Loucy (cell line): ENCODE data around the gene SHISA6.

Source experiments
- H2AFZ ChIP-seq: fragments of 200-600 bp; sonication (generic); 2 replicates; pipeline ENCODE4 v1.6.0; 2016; ENCODE audit warnings: antibody characterized with exemption, mild to moderate bottlenecking, low read length, moderate library complexity
- H3F3A ChIP-seq: fragments of 200-600 bp; 2 replicates; pipeline ENCODE4 v1.6.0; 2016; ENCODE audit warnings: antibody characterized with exemption, low read depth, mild to moderate bottlenecking
- H3K27me3 ChIP-seq: fragments of 200-600 bp; sonication (generic); 2 replicates; pipeline ENCODE4 v1.6.1; 2014; ENCODE audit warnings: low read length, mild to moderate bottlenecking; ENCODE audit not compliant: insufficient read depth, poor library complexity, severe bottlenecking
- H3K36me3 ChIP-seq: fragments of 200-600 bp; sonication (generic); 2 replicates; pipeline ENCODE4 v1.6.1; 2016; ENCODE audit warnings: low read length; ENCODE audit not compliant: insufficient read depth
- H3K4me1 ChIP-seq: fragments of 200-600 bp; sonication (generic); 2 replicates; pipeline ENCODE4 v1.5.1; 2014; ENCODE audit warnings: low read length, mild to moderate bottlenecking; ENCODE audit not compliant: insufficient read depth, poor library complexity, severe bottlenecking
- H3K4me2 ChIP-seq: fragments of 200-600 bp; sonication (generic); 2 replicates; pipeline ENCODE4 v1.6.0; 2014; ENCODE audit warnings: antibody characterized with exemption, low read length, low read depth, mild to moderate bottlenecking; ENCODE audit not compliant: poor library complexity, severe bottlenecking
- H3K4me3 ChIP-seq: fragments of 200-600 bp; sonication (generic); 2 replicates; pipeline ENCODE4 v1.5.1; 2014; ENCODE audit warnings: low read length, mild to moderate bottlenecking, mixed read lengths; ENCODE audit not compliant: poor library complexity, severe bottlenecking
- H3K79me2 ChIP-seq: fragments of 200-600 bp; sonication (generic); 2 replicates; pipeline ENCODE4 v1.6.1; 2014; ENCODE audit warnings: low read length; ENCODE audit not compliant: insufficient read depth
- H3K9ac ChIP-seq: fragments of 200-600 bp; sonication (generic); 2 replicates; pipeline ENCODE4 v1.6.0; 2014; ENCODE audit warnings: mild to moderate bottlenecking, low read depth, low read length, moderate library complexity; ENCODE audit not compliant: poor library complexity, severe bottlenecking
- H3K9me2 ChIP-seq: fragments of 200-600 bp; sonication (generic); replicated peaks from 2 replicates; pipeline ENCODE4 v1.6.1; 2016; ENCODE audit warnings: low read depth, low read length, mixed read lengths
- H3K9me3 ChIP-seq: fragments of 200-600 bp; sonication (generic); 2 replicates; pipeline ENCODE4 v1.6.1; 2014; ENCODE audit warnings: mild to moderate bottlenecking, antibody characterized with exemption, low read length, low read depth; ENCODE audit not compliant: insufficient read depth
- H4K20me1 ChIP-seq: fragments of 200-600 bp; sonication (generic); 2 replicates; pipeline ENCODE4 v1.6.0; 2014; ENCODE audit warnings: antibody characterized with exemption, low read length, mild to moderate bottlenecking; ENCODE audit not compliant: insufficient read depth, poor library complexity, severe bottlenecking
- CTCF ChIP-seq: fragments of 200-600 bp; sonication (generic); conservative IDR thresholded peaks from 2 replicates; pipeline ENCODE4 v1.5.1; 2014; ENCODE audit warnings: mild to moderate bottlenecking, antibody characterized with exemption, low read length
- EZH2phosphoT487 ChIP-seq: fragments of 200-600 bp; IDR thresholded peaks from 2 replicates; pipeline ENCODE4 v1.6.1; 2018; ENCODE audit warnings: antibody characterized with exemption, mild to moderate bottlenecking, moderate library complexity, borderline replicate concordance

Gene SHISA6

GRCh38 chr17:11538366-11538765 lies 297.4 kb downstream of the SHISA6 start:
- Histone ChIP-seq H3F3A (no peaks in the 10 kb centered on the region), H4K20me1 (no peaks in the 10 kb centered on the region), H3K9ac (no peak overlapping the region), H3K9me3 (no peaks in the 10 kb centered on the region; the same call in 1 of the 2 replicates), H3K4me3 (no peak overlapping the region), H2AFZ (no peak overlapping the region), H3K79me2 (no peaks in the 10 kb centered on the region), H3K9me2 (no peaks in the 10 kb centered on the region), H3K27me3 (no peaks in the 10 kb centered on the region), H3K36me3 (no peaks in the 10 kb centered on the region), H3K4me1 (no peaks in the 10 kb centered on the region), H3K4me2 (no peak overlapping the region)
- TF ChIP-seq CTCF (no peak), EZH2phosphoT487 (no peak)

GRCh38 chr17:11539637-11540036 lies 298.6 kb downstream of the SHISA6 start:
- H3F3A ChIP-seq: no peaks in the 10 kb centered on the region
- no peaks in the 10 kb centered on the region for H3K9me2 ChIP-seq
- no peak overlapping the region for H3K9ac ChIP-seq
- no peaks in the 10 kb centered on the region; the same call in 1 of the 2 replicates for H3K9me3 ChIP-seq
- no peak overlapping the region for H3K4me3 ChIP-seq
- TF ChIP-seq CTCF (no peak), EZH2phosphoT487 (no peak)
- H3K79me2 ChIP-seq: no peaks in the 10 kb centered on the region
- no peak overlapping the region for H2AFZ ChIP-seq
- H3K4me2 ChIP-seq: no peak overlapping the region
- no peaks in the 10 kb centered on the region for H4K20me1 ChIP-seq
- H3K36me3 ChIP-seq: no peaks in the 10 kb centered on the region
- no peaks in the 10 kb centered on the region for H3K27me3 ChIP-seq
- H3K4me1 ChIP-seq: no peaks in the 10 kb centered on the region

- Histone ChIP-seq H2AFZ (no peak overlapping the region), H3K9me3 (no peaks in the 10 kb centered on the region; the same call in 1 of the 2 replicates), H3K4me2 (no peak overlapping the region), H3K4me1 (no peaks in the 10 kb centered on the region), H3F3A (no peaks in the 10 kb centered on the region), H3K9ac (no peak overlapping the region), H3K27me3 (no peaks in the 10 kb centered on the region), H4K20me1 (no peaks in the 10 kb centered on the region), H3K4me3 (no peak overlapping the region), H3K9me2 (no peaks in the 10 kb centered on the region), H3K79me2 (no peaks in the 10 kb centered on the region), H3K36me3 (no peaks in the 10 kb centered on the region)
- no peak for TF ChIP-seq CTCF
Observed at GRCh38 chr17:11545002-11545401, 304.0 kb downstream of the SHISA6 start.
